Endothelial cell of umbilical vein (primary cell): ENCODE data around the gene FBLIM1. TPM values are rescaled to one million over a fixed set of nuclear protein-coding genes. Genes with fewer than 3 reads are reported as not detected.

Source experiments
- BruUV-seq: library from RNA; stranded (reverse); fragments of 400-500 nt; replicated peaks from 2 replicates; lab custom pipeline; 2021; lab: Mats Ljungman, UMichigan
- CTCF ChIA-PET: fragments of 300-600, 350-600 bp; sonication (Branson Sonifier 250); formaldehyde crosslinking; loops from one replicate; lab custom pipeline; 2021; ENCODE audit warnings: antibody characterized with exemption, inconsistent platforms; lab: Charles Lee
- POLR2A ChIA-PET: fragments of 300-600, 350-600 bp; sonication (Branson Sonifier 250); formaldehyde crosslinking; loops from one replicate; lab custom pipeline; 2021; ENCODE audit warnings: antibody characterized with exemption, inconsistent platforms; lab: Charles Lee
- DNase-seq: peaks from one replicate; pipeline ENCODE4 v3.0.0-alpha.2; 2011; ENCODE audit warnings: low read depth, low spot score
- FAIRE-seq: peaks from 2 replicates; lab custom pipeline; 2011; peaks lifted over from hg19 to GRCh38; lab: Jason Lieb, UNC
- H2AFZ ChIP-seq: 2 replicates; pipeline ENCODE4 v1.6.0; 2012; ENCODE audit warnings: low read depth, low read length, control low read depth, inconsistent platforms
- H3K27ac ChIP-seq: 2 replicates; pipeline ENCODE4 v1.5.1; 2011; ENCODE audit warnings: low read depth, mild to moderate bottlenecking, control low read depth, low read length, moderate library complexity; ENCODE audit not compliant: insufficient read depth
- H3K27me3 ChIP-seq, 2 experiments: 2 replicates each; pipeline versions ENCODE4 v1.6.0 to v1.6.1; 2011; ENCODE audit warnings: low read length in 2 of 2, mixed read lengths in 1 of 2; ENCODE audit not compliant: control insufficient read depth in 2 of 2, insufficient read depth in 2 of 2
- H3K36me3 ChIP-seq, 2 experiments: 2 replicates in 1 of 2; 3 replicates in 1 of 2; pipeline ENCODE4 v1.5.1; 2011; ENCODE audit warnings: low read length in 2 of 2, mild to moderate bottlenecking in 1 of 2, moderate library complexity in 1 of 2; ENCODE audit not compliant: control insufficient read depth in 2 of 2, insufficient read depth in 2 of 2; ENCODE audit errors: extremely low read depth in 1 of 2
- H3K4me1 ChIP-seq: 3 replicates; pipeline ENCODE4 v1.5.1; 2011; ENCODE audit warnings: mild to moderate bottlenecking, low read length; ENCODE audit not compliant: control insufficient read depth, insufficient read depth; ENCODE audit errors: extremely low read depth
- H3K4me2 ChIP-seq: 2 replicates; pipeline ENCODE4 v1.6.1; 2011; ENCODE audit warnings: low read length, control low read depth, mixed read lengths; ENCODE audit not compliant: insufficient read depth
- H3K4me3 ChIP-seq, 3 experiments: fragments of 200-600 bp in 1 of 3; sonication (generic), shearing (Covaris generic) in 1 of 3; replicated peaks in 1 of 3; 2 replicates each; pipeline ENCODE4 v1.5.1; 2011 to 2016; ENCODE audit warnings: control low read depth in 3 of 3, low read length in 3 of 3, mild to moderate bottlenecking in 2 of 3, inconsistent platforms in 1 of 3, low read depth in 1 of 3, moderate library complexity in 1 of 3; ENCODE audit not compliant: insufficient read depth in 1 of 3
- H3K79me2 ChIP-seq: 2 replicates; pipeline ENCODE4 v1.6.0; 2012; ENCODE audit warnings: low read length, inconsistent platforms; ENCODE audit not compliant: control insufficient read depth, insufficient read depth
- H3K9ac ChIP-seq: replicated peaks from 2 replicates; pipeline ENCODE3; 2011; ENCODE audit warnings: low read length, control low read depth; ENCODE audit not compliant: insufficient read depth; ENCODE audit errors: extremely low read depth
- H3K9me1 ChIP-seq: replicated peaks from 3 replicates; pipeline ENCODE4 v1.6.0; 2011; ENCODE audit warnings: mild to moderate bottlenecking, low read length; ENCODE audit not compliant: control insufficient read depth, insufficient read depth; ENCODE audit errors: extremely low read depth
- H3K9me3 ChIP-seq: replicated peaks from 2 replicates; pipeline ENCODE4 v1.5.1; 2012; ENCODE audit warnings: low read length, inconsistent platforms; ENCODE audit not compliant: control insufficient read depth, insufficient read depth
- H4K20me1 ChIP-seq: replicated peaks from 2 replicates; pipeline ENCODE3; 2011; ENCODE audit warnings: mild to moderate bottlenecking, low read length; ENCODE audit not compliant: control insufficient read depth, insufficient read depth; ENCODE audit errors: extremely low read depth
- CTCF ChIP-seq, 2 donors: IDR thresholded peaks; 1 replicate in 1 of 2; 2 replicates in 1 of 2; pipeline ENCODE4 v1.5.1; 2011; ENCODE audit warnings: low read length in 2 of 2, mild to moderate bottlenecking in 2 of 2, moderate library complexity in 2 of 2, control low read depth in 1 of 2, inconsistent platforms in 1 of 2, low read depth in 1 of 2; ENCODE audit not compliant: insufficient read depth in 1 of 2; ENCODE audit errors: extremely low read depth in 1 of 2
- EZH2 ChIP-seq: IDR thresholded peaks from 2 replicates; pipeline ENCODE4 v1.6.1; 2012; ENCODE audit warnings: borderline replicate concordance, low read depth, mild to moderate bottlenecking, moderate library complexity, low read length, inconsistent platforms; ENCODE audit not compliant: severe bottlenecking
- FOS ChIP-seq: IDR thresholded peaks from 2 replicates; pipeline ENCODE4 v1.6.1; 2011; ENCODE audit warnings: mild to moderate bottlenecking, low read length, moderate library complexity, borderline replicate concordance; ENCODE audit not compliant: insufficient read depth
- GATA2 ChIP-seq: IDR thresholded peaks from 2 replicates; pipeline ENCODE4 v1.7.0; 2011; ENCODE audit warnings: low read depth, mild to moderate bottlenecking, moderate library complexity, mixed read lengths, low read length; ENCODE audit not compliant: insufficient read length, insufficient read depth
- JUN ChIP-seq: IDR thresholded peaks from 2 replicates; pipeline ENCODE4 v1.6.1; 2011; ENCODE audit warnings: borderline replicate concordance, low read depth; ENCODE audit not compliant: insufficient read length, insufficient read depth
- MYC ChIP-seq: IDR thresholded peaks from one replicate; pipeline ENCODE4 v1.6.1; 2011; ENCODE audit warnings: mild to moderate bottlenecking, low read depth, low read length
- POLR2A ChIP-seq: IDR thresholded peaks from 2 replicates; pipeline ENCODE4 v1.6.1; 2012; ENCODE audit warnings: low read depth, mild to moderate bottlenecking, control low read depth, low read length
- POLR2AphosphoS5 ChIP-seq: IDR thresholded peaks from 2 replicates; pipeline ENCODE4 v1.6.1; 2012; ENCODE audit warnings: low read depth, mild to moderate bottlenecking, control low read depth, low read length, moderate library complexity; ENCODE audit not compliant: insufficient read depth
- dilution Hi-C: fragments of 300-500 bp; cut with MboI; formaldehyde crosslinking; loops from one replicate; pipeline ENCODE4 v1.15.0; 2019; ENCODE audit warnings: low sequenced_read_pairs; ENCODE audit not compliant: extremely low pct_ligation_motif_present
- intact Hi-C: fragments of 100-400 bp; cut with micrococcal nuclease; formaldehyde crosslinking; loops from one replicate; pipeline ENCODE4 v1.10.0; 2022
- polyA plus RNA-seq, 4 experiments: library from polyadenylated mRNA; depleted of rRNA in 3 of 4; stranded (reverse) in 3 of 4; unstranded in 1 of 4; fragments of >200 nt; gene quantifications; 2 replicates each; pipeline versions ENCODE4 v1.2.1 to v1.2.3, GENCODE V29; 2011 to 2012; ENCODE audit warnings: missing spikeins in 1 of 4
- total RNA-seq: library from RNA; stranded (reverse); gene quantifications from 2 replicates; pipeline ENCODE4 v1.2.3, GENCODE V29; 2021
- TF ChIP-seq, protein P1 (sequence below): IDR thresholded peaks from 2 replicates; pipeline ENCODE4 v1.6.1; 2011; ENCODE audit not compliant: insufficient read depth, insufficient read length

The FBLIM1 gene
- total and polyA plus RNA-seq, 2 donors (not counting 3 experiments of a cell fraction or from before 2014, with no cell fraction given), result 363 to 414 TPM

GRCh38 chr1:15727021-15727420 is 31.6 kb upstream of the FBLIM1 start:
- ChIA-PET CTCF (no interaction called here), POLR2A (no interaction called here)
- no peaks in the 10 kb centered on the region for H3K9me3 ChIP-seq
- DNase-seq, result no peak
- H3K9ac ChIP-seq, result no peak overlapping the region
- H3K4me3 ChIP-seq, result no peak overlapping the region
- H3K4me1 ChIP-seq, result no peaks in the 10 kb centered on the region
- H3K27me3 ChIP-seq, result no peaks in the 10 kb centered on the region
- no peaks in the 10 kb centered on the region for H3K79me2 ChIP-seq
- intact Hi-C loops, result no loop called here
- H3K27ac ChIP-seq, result no peak overlapping the region
- H3K4me2 ChIP-seq, result no peak overlapping the region
- BruUV-seq, result TSS peak; percentile 47
- H2AFZ ChIP-seq, result no peak overlapping the region
- H3K36me3 ChIP-seq, result peaks cover 9 to 65% of the 10 kb centered on the region in 2 experiments
- dilution Hi-C loops, result no loop called here
- no peak for FAIRE-seq
- TF ChIP-seq POLR2AphosphoS5, result no peak
- TF ChIP-seq FOS, result no peak
- TF ChIP-seq EZH2, result no peak
- TF ChIP-seq JUN, result no peak
- TF ChIP-seq POLR2A, result no peak
- TF ChIP-seq CTCF (IDR thresholded peaks at IDR 0.05; ENCODE audit: extremely low read depth in 1 of 2, insufficient read depth in 1 of 2, low read depth in 1 of 2, low read length in 2 of 2), result no peak
- TF ChIP-seq, protein P1, sequence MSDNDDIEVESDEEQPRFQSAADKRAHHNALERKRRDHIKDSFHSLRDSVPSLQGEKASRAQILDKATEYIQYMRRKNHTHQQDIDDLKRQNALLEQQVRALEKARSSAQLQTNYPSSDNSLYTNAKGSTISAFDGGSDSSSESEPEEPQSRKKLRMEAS, result no peak
- TF ChIP-seq GATA2, result no peak
- TF ChIP-seq MYC, result no peak
- no peaks in the 10 kb centered on the region for H3K9me1 ChIP-seq
- no peaks in the 10 kb centered on the region for H4K20me1 ChIP-seq
